ENCODE data around the gene PRPF39. TPM values are rescaled to one million over a fixed set of nuclear protein-coding genes. Genes with fewer than 3 reads are reported as not detected.

PRPF39 gene
- total and polyA plus RNA-seq, 2 of the 4 experiments (the other 2 are of a cell fraction), result 18.1 to 29.6 TPM

DNA sequence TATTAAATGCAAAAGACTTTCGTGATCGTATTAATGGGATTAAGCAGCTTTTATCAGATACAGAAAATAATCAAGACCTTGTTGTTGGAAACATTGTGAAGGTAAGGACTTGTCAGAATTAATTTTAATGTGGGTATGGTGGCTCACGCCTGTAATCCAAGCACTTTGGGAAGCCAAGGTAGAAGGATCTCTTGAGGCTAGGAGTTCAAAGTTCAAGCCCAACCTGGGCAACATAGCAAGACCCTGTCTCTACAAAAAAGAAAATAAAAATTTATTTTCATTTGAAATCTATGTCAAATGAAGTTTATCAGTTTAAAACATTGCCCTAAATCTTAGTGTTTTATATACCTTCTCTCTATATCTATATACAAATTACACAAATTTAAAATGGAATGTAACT, 17.2 kb upstream of the PRPF39 start:
- no CpG with 5 or more reads among the region's 3 CpGs for WGBS, 2 experiments (ENCODE audit: extremely low coverage in 2 of 2, insufficient read length in 1 of 2)
- dilution Hi-C loops (cut with HindIII; ENCODE audit: low sequenced_read_pairs, unreplicated experiment), result no loop called here
- no peak overlapping the region for H3K4me2 ChIP-seq (ENCODE audit: low read depth, low read length)
- CTCF ChIA-PET, result no interaction called here
- in situ Hi-C loops (cut with MboI; ENCODE audit: low sequenced_read_pairs), result no loop called here
- no peak overlapping the region for H2AK9ac ChIP-seq (replicated peaks; ENCODE audit: low read depth, low read length, poor library complexity)
- H3K56ac ChIP-seq (ENCODE audit: extremely low read depth, insufficient read depth, low read length), result no peak overlapping the region
- no peak overlapping the region for H2BK20ac ChIP-seq (ENCODE audit: low read depth, low read length)
- no peak overlapping the region for H2BK15ac ChIP-seq (ENCODE audit: low read depth, low read length)
- no peak overlapping the region for H4K8ac ChIP-seq (ENCODE audit: low read depth in 2 of 2, low read length in 2 of 2)
- no peak overlapping the region for H3K9ac ChIP-seq (ENCODE audit: low read depth, low read length)
- no peak overlapping the region for H3K14ac ChIP-seq (replicated peaks; ENCODE audit: low read depth, low read length)
- H3K27me3 ChIP-seq (ENCODE audit: control insufficient read depth, insufficient read depth, low read length), result no peaks in the 10 kb centered on the region
- H3K9me3 ChIP-seq (ENCODE audit: control insufficient read depth, insufficient read depth, low read length), result no peaks in the 10 kb centered on the region
- intact Hi-C loops (cut with micrococcal nuclease), result loop anchor here (5.0 kb wide), 1 partner anchor 39 kb away; no protein-coding TSS in a partner anchor
- H2AFZ ChIP-seq (replicated peaks; ENCODE audit: low read length, poor library complexity), result no peak overlapping the region
- H3K4me1 ChIP-seq (ENCODE audit: control insufficient read depth, insufficient read depth, low read length), result no peaks in the 10 kb centered on the region
- BruUV-seq (replicated peaks), result no TSS peak
- no peak overlapping the region for H3K4ac ChIP-seq (ENCODE audit: low read depth, low read length)
- H3K9me1 ChIP-seq (ENCODE audit: insufficient read depth, low read length), result no peaks in the 10 kb centered on the region
- H4K5ac ChIP-seq (ENCODE audit: low read depth, low read length), result no peak overlapping the region
- no peak overlapping the region for H3K4me3 ChIP-seq (ENCODE audit: insufficient read depth, low read depth, low read length)
- H2BK5ac ChIP-seq (ENCODE audit: low read depth, low read length, poor library complexity, severe bottlenecking), result no peak overlapping the region
- no peak for DNase-seq
- POLR2A ChIA-PET (ENCODE audit: unreplicated experiment), result no interaction called here
- no peak overlapping the region for H2AK5ac ChIP-seq (ENCODE audit: low read depth, low read length)
- TF ChIP-seq BHLHE40 (IDR thresholded peaks at IDR 0.05; ENCODE audit: low read depth, low read length), result no peak
- no peak for TF ChIP-seq NFE2L2 (IDR thresholded peaks at IDR 0.05; ENCODE audit: low read depth, low read length)
- TF ChIP-seq FOS (IDR thresholded peaks at IDR 0.05; ENCODE audit: low read depth, low read length), result no peak
- no peak for TF ChIP-seq CEBPB (IDR thresholded peaks at IDR 0.05; ENCODE audit: low read depth, low read length)
- no peak for TF ChIP-seq MAZ (IDR thresholded peaks at IDR 0.05; ENCODE audit: borderline replicate concordance, low read depth, low read length)
- no peak for TF ChIP-seq MXI1 (IDR thresholded peaks at IDR 0.05; ENCODE audit: borderline replicate concordance, low read depth, low read length)
- TF ChIP-seq, protein P1, sequence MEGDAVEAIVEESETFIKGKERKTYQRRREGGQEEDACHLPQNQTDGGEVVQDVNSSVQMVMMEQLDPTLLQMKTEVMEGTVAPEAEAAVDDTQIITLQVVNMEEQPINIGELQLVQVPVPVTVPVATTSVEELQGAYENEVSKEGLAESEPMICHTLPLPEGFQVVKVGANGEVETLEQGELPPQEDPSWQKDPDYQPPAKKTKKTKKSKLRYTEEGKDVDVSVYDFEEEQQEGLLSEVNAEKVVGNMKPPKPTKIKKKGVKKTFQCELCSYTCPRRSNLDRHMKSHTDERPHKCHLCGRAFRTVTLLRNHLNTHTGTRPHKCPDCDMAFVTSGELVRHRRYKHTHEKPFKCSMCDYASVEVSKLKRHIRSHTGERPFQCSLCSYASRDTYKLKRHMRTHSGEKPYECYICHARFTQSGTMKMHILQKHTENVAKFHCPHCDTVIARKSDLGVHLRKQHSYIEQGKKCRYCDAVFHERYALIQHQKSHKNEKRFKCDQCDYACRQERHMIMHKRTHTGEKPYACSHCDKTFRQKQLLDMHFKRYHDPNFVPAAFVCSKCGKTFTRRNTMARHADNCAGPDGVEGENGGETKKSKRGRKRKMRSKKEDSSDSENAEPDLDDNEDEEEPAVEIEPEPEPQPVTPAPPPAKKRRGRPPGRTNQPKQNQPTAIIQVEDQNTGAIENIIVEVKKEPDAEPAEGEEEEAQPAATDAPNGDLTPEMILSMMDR (conservative IDR thresholded peaks at IDR 0.05; ENCODE audit: low read depth, low read length), result no peak
- no peak for TF ChIP-seq SMC3 (IDR thresholded peaks at IDR 0.05; ENCODE audit: low read depth, low read length)
- TF ChIP-seq, protein P2, sequence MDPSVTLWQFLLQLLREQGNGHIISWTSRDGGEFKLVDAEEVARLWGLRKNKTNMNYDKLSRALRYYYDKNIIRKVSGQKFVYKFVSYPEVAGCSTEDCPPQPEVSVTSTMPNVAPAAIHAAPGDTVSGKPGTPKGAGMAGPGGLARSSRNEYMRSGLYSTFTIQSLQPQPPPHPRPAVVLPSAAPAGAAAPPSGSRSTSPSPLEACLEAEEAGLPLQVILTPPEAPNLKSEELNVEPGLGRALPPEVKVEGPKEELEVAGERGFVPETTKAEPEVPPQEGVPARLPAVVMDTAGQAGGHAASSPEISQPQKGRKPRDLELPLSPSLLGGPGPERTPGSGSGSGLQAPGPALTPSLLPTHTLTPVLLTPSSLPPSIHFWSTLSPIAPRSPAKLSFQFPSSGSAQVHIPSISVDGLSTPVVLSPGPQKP (IDR thresholded peaks at IDR 0.05; ENCODE audit: borderline replicate concordance, low read depth, low read length), result no peak
- H3K27ac ChIP-seq (ENCODE audit: insufficient read depth, low read length), result no peak overlapping the region
- H3K79me1 ChIP-seq (ENCODE audit: low read depth in 1 of 2, low read length in 2 of 2), result peaks cover 0 to 9% of the 10 kb centered on the region in 2 experiments; a peak in 3 of 4 replicates
- no peak for ATAC-seq (ENCODE audit: low read depth)
- H3K18ac ChIP-seq (ENCODE audit: low read depth, low read length), result no peak overlapping the region
- no peaks in the 10 kb centered on the region for H4K20me1 ChIP-seq (ENCODE audit: insufficient read depth, low read length)
- H2BK120ac ChIP-seq (ENCODE audit: low read depth, low read length), result no peak overlapping the region
- no peak overlapping the region for H4K91ac ChIP-seq (ENCODE audit: insufficient read depth, low read depth, low read length)
- H3K23ac ChIP-seq (ENCODE audit: low read depth, low read length), result no peak overlapping the region
- 0 out of 2 replicates have a peak, but pooled peaks cover 1% of the 10 kb centered on the region for H3K36me3 ChIP-seq (ENCODE audit: control insufficient read depth, insufficient read depth, low read length)
